ENCODE results near the gene FHL3. TPM values are rescaled to one million over a fixed set of nuclear protein-coding genes. Genes with fewer than 3 reads are reported as not detected.

Gene FHL3
- total RNA-seq: 9.8 TPM
- long read RNA-seq, partial matches to known transcripts: 1 of 7 reads
- long read RNA-seq, other reads (novel, unspliced or antisense): 2 of 7 reads

DNA sequence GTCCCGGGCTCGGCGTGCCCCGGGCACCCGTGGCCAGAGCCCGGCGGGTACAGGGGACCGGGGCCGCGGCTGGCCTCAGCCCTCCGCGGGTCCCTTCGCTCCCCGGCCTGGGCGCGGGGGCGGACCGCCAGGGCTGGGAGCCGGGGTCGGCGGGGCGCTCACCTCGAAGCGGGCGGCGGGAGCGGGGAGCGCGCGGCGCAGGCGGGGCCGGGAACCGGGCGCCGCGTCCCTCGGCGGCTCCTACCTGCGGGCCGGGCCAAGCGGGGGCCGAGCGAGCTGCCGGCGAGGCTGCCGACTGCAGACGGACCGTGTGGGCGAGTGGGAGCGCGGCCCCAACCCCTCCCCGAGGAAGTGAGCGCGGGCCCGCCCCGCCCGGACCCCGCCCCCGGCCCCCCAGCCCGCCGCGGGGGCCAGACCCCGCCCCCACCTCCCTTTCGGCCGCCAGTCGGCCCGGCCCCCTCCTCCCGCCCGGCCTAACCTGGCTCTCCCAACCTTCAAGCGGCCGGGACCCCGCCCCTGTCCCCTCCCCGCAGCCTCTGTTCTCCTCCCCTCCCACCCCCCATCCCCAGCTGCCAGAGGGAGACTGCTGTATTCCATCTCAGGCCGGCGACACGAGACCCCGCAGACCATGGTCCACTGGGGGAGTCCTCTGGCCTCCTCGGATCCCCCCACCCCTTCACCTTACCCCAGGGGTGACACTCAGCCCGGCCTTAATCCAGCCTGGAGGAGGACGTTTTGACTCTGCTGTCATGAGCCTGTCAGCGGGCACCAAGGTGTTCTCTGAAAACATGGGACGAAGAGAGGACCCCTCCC lies at the start of gene FHL3:
TSS of gene FHL3 (minus strand) at position 320 of the 813 bp plus-strand sequence. CDS start 6,102 bp downstream, outside the sequence.
- peak; percentile 81 for DNase-seq (ENCODE audit: low spot score)
- intact Hi-C loops (cut with DNase I): no loop called here

GRCh38 chr1:38053416-38054091 lies 48.2 kb upstream of the FHL3 start:
- intact Hi-C loops (cut with DNase I): no loop called here
- no peak for DNase-seq (ENCODE audit: low spot score)

DNA sequence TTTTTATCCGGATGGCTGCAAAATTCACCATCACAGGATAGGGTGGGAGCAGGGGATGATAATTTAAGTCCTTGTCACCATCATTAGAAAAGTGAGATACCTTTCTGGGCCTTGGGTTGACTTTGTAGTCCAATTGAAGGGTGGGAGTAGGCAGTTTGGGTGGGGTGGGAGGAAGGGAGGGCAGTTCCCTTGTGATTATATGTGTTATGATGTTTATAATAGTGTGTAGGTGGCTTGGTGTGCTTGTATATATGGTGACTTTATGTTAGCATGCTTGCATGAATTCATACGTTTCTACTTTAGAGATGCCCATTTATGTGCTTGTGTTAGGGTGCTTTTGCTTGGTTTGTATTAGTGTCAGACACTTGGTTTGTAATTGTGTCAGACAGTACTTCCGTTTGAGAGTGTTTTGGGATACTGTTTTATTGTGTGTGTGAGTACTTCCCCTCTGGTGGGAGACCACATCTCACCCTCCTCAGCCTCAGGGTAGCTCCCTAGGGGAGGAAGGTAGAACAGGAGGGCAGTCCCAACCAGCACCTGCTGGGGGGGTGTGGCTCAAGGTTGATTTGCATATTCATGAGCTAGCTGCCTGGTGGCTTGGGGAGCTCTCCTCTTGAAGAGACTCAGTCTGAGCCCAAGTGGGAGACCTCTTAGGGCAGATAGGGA lies 47.6 kb upstream of the FHL3 start:
- no peak for DNase-seq (ENCODE audit: low spot score)
- intact Hi-C loops (cut with DNase I): no loop called here

GRCh38 chr1:38051079-38051543 lies 45.8 kb upstream of the FHL3 start:
- intact Hi-C loops (cut with DNase I): no loop called here

DNA sequence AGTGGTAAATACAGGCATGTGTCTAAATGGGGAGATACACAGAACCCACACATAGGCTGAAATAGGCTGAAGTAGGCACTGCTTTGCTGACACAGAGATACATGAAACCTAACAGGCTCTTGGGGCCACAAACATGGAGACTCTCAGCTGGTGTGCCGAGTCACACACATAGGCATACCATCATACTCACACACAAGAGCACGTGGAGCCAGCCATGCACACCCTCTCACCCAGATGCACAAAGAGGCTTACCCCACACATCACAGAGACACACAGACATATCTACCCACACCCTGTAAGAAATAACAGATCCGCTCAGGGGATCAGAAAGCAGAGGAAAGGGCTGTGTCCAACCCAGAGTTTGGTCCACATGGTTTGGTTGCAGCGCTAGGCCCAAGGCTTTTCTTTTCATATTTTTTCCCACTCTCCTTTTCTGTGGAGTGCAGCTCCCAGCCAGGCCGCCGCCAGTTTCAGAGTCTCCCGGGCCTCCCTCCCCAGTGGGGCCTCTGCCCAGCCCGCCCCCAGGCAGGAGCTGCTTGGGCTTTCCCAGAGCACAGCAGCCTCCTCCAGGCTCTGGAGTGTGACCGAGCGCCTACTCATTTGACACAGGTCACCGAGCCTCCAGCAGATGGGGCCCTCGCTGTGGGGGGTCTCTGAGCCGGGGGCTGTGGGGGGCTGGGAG lies 45.2 kb upstream of the FHL3 start:
- intact Hi-C loops (cut with DNase I): no loop called here

More at GRCh38 chr1:38051079-38051543, 45.8 kb upstream of the FHL3 start:
- DNase-seq (ENCODE audit: low spot score): no peak

GRCh38 chr1:38047603-38048141 lies 42.4 kb upstream of the FHL3 start:
- intact Hi-C loops (cut with DNase I): loop anchor here (5.0 kb wide), 2 partner anchors 90 to 450 kb away; partner anchors contain the start of gene GNL2
- no peak for DNase-seq (ENCODE audit: low spot score)

More for the DNA sequence above, 45.2 kb upstream of the FHL3 start:
- no peak for DNase-seq (ENCODE audit: low spot score)

GRCh38 chr1:38046884-38047602 lies 41.7 kb upstream of the FHL3 start:
- intact Hi-C loops (cut with DNase I): loop anchor here (5.0 kb wide), 2 partner anchors 90 to 450 kb away; partner anchors contain the start of gene GNL2

DNA sequence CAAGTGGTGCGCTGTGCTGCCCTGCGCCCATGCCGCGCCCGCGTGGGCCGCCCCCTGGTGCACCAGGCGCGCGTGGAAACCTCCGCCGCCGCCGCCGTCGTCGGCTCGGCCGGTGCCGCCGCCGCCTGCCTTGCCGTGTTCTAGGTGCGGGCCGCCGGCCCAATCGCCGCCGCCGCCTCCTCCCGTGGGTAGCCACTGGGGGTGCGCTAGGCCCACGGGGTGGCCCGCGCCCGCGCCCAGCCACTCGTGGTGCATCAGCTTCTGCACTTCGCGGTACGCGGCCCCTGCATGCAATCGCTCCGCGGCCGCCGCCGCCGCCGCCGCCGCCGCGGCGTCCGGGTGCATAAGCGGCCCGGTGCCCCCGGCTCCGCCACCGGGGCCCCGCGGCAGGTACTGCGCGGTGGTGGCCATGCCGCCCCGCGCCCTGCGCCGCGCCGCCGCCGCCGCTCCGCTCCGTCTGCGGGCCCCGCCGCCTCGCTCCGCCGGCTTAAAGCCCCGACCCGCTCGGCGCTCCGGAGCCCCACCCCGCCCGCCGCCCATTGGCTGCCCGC lies 41.1 kb upstream of the FHL3 start, which contains the start of gene POU3F1:
TSS of gene POU3F1 (minus strand) at position 461 of the 551 bp plus-strand sequence. CDS start at position 411, 50 bp downstream.
- intact Hi-C loops (cut with DNase I): loop anchor here (5.0 kb wide), 2 partner anchors 91 to 449 kb away; partner anchors contain the start of gene GNL2
- DNase-seq (ENCODE audit: low spot score): no peak

More at GRCh38 chr1:38046884-38047602, 41.7 kb upstream of the FHL3 start:
- peak; percentile 91 for DNase-seq (ENCODE audit: low spot score)

DNA sequence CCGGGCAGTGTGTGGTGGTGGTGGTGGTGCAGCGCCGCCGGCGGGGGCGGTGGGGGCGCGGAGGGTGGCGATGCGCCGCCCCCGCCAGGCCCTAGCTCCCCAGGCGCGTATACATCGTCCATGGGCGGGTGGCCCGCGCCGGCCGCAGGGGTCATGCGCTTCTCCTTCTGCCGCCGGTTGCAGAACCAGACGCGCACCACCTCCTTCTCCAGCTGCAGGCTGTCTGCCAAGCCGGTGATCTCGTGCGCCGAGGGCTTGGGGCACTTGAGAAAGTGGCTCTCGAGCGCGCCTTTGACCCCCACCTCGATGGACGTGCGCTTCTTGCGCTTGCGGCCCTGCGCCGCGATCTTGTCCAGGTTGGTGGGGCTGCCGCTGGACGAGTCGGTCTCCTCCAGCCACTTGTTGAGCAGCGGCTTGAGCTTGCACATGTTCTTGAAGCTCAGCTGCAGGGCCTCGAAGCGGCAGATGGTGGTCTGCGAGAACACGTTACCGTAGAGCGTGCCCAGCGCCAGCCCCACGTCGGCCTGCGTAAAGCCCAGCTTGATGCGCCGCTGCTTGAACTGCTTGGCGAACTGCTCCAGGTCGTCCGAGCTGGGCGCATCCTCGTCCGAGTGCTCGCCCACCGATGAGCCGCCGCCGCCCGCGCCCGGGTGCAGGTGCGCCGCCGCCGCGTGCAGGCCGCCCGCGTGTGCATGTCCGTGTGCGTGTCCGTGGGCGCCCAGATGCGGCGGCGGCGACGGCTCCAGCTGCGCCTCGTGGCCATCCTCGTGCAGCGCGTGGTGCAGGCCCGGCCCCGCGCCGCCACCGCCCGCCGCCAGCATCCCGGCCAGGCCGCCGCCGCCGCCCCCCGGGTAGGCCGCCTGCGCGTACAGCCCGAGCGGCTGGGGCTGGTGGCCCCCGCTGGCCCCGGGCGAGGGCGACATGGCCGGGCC lies 40.4 kb upstream of the FHL3 start:
- intact Hi-C loops (cut with DNase I): loop anchor here (5.0 kb wide), 2 partner anchors 92 to 448 kb away; partner anchors contain the start of gene GNL2
- DNase-seq (ENCODE audit: low spot score): no peak

- no peak for DNase-seq (ENCODE audit: low spot score)
- intact Hi-C loops (cut with DNase I): loop anchor here (5.0 kb wide), 2 partner anchors 93 to 447 kb away; partner anchors contain the start of gene GNL2
These were observed 39.2 kb upstream of the FHL3 start for GRCh38 chr1:38044221-38045215.

GRCh38 chr1:38043036-38043747 lies 37.9 kb upstream of the FHL3 start:
- DNase-seq (ENCODE audit: low spot score): no peak
- intact Hi-C loops (cut with DNase I): no loop called here

DNA sequence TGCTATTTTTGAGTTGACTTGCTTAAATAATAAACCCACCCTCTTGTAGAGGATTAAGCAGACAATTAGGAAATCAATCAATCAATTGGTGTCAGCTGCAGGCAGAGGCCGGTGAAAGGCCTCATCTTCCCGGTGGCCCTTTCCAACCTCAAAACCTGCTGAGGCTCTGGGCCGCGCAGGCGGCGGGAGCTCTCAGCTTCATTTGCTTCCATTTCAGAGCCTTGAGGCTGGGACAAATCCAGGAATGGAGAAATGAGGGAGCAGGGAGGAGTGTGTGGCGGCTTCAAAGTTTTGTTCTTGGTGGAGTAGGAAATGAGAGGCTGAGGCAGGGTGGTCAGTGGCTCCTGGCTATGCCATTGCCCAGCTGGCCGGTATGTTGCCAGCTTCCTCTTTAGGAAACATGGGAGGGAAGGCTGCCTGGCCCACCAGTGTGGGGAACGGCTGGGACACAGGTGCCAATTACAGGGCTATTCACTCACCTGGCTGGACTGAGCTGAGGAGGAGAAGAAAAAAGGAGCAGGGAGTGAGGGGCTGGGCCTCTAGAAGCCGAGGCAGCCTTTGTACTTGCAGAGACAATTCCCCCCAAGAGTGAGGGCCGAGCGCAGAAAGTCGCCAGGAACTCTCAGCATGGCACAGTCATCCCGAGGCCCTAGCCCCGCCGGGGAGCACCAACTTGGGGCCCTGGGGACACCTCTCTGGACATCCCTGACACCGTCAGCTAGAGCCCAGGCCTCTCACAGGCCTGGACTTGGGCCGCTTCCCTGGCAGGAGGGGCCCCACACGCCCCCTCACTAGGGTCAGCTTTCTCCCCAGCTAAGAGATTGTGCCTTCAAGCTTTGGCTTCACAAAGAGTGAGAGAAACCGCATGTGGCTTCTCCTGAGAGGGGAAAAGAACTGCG lies 36.9 kb upstream of the FHL3 start:
- DNase-seq (ENCODE audit: low spot score): no peak
- intact Hi-C loops (cut with DNase I): no loop called here

DNA sequence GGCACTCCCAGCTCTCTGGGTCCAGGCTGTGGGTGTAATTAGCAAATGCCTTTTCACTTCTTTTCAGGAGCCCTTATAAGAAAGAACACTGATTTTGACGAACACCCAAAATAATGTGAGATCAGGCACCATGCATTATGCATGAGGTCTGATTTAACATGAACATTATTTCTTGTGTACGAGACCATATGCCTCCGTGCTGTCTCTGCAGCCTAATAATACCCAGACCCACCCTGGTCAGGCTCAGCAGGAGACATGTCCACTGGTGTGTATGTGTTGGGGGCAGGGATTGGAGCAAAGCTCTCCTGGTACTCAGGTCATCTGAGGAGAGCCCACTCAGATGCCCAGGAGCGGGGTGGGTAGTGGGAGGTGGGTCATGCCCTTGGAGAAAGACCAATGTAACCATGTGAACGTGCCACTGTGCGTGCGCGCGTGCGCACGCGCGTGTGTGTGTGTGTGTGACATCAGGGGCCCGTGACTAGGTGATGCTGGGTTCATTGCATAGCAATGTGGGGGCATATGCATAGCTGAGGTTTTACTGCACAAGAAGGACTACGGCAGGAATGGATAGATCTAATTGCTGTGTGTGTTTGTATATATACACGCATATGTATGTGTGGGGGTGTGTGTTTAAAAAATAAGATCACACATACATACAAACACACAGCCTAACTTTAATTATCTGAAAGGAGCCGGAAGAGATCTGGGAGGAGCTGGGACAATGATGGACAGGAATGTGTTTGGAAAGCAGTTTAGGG lies 34.2 kb upstream of the FHL3 start:
- intact Hi-C loops (cut with DNase I): no loop called here
- peak; percentile 60 for DNase-seq (ENCODE audit: low spot score)
